Measurements from ENCODE around the gene ZNF804B. TPM values are rescaled to one million over a fixed set of nuclear protein-coding genes. Genes with fewer than 3 reads are reported as not detected.

ZNF804B gene
- total RNA-seq, 1 donor from 2014 or later, result not detected

DNA sequence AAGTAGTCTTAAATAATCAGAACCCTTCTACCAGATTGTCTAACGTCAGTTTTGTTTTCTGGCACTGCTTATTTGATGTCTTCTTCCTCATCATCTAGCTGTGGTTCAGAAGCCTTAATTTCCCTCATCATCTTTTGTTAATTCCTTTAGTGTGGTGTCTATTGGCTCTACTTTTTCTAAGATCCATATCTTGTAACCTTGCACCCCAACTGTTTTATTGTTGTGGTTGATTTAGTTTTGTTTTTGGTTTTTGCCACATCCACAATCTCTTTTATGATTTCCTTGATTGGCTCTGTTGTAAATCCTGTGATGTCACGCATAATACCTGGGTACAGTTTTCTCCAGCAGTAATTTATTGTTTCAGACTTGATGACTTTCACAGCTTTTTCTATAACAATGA lies 499.6 kb downstream of the ZNF804B start:
- H4K20me1 ChIP-seq (ENCODE audit: low read depth), result no peaks in the 10 kb centered on the region
- no peaks in the 10 kb centered on the region for H3K9me3 ChIP-seq (ENCODE audit: low read depth)
- DNase-seq (ENCODE audit: low spot score), result no peak
- H2AFZ ChIP-seq (replicated peaks), result no peak overlapping the region
- no peak overlapping the region for H3K4me3 ChIP-seq
- TF ChIP-seq EZH2 (IDR thresholded peaks at IDR 0.05) (no peak), EZH2phosphoT487 (IDR thresholded peaks at IDR 0.05) (no peak)
- TF ChIP-seq, protein P1, sequence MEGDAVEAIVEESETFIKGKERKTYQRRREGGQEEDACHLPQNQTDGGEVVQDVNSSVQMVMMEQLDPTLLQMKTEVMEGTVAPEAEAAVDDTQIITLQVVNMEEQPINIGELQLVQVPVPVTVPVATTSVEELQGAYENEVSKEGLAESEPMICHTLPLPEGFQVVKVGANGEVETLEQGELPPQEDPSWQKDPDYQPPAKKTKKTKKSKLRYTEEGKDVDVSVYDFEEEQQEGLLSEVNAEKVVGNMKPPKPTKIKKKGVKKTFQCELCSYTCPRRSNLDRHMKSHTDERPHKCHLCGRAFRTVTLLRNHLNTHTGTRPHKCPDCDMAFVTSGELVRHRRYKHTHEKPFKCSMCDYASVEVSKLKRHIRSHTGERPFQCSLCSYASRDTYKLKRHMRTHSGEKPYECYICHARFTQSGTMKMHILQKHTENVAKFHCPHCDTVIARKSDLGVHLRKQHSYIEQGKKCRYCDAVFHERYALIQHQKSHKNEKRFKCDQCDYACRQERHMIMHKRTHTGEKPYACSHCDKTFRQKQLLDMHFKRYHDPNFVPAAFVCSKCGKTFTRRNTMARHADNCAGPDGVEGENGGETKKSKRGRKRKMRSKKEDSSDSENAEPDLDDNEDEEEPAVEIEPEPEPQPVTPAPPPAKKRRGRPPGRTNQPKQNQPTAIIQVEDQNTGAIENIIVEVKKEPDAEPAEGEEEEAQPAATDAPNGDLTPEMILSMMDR (IDR thresholded peaks at IDR 0.05), result no peak
- no peak overlapping the region for H3K4me2 ChIP-seq
- no peaks in the 10 kb centered on the region for H3K4me1 Mint-ChIP-seq
- no peak overlapping the region for H3K9ac ChIP-seq
- no peak overlapping the region for H3K27ac ChIP-seq
- no peaks in the 10 kb centered on the region for H3K36me3 ChIP-seq
- no peaks in the 10 kb centered on the region for H3F3A ChIP-seq (ENCODE audit: low read depth)
- no peak overlapping the region for H3K4me3 Mint-ChIP-seq
- H3K27me3 Mint-ChIP-seq (ENCODE audit: insufficient read depth, low read depth), result no peaks in the 10 kb centered on the region
- H3K27me3 ChIP-seq, result no peaks in the 10 kb centered on the region
- H3K79me2 ChIP-seq (ENCODE audit: low read depth), result no peaks in the 10 kb centered on the region
- H3K4me1 ChIP-seq, result no peaks in the 10 kb centered on the region
- H3K27ac Mint-ChIP-seq, result no peak overlapping the region
- H3K36me3 Mint-ChIP-seq, result no peaks in the 10 kb centered on the region
- no peaks in the 10 kb centered on the region for H3K9me3 Mint-ChIP-seq

DNA sequence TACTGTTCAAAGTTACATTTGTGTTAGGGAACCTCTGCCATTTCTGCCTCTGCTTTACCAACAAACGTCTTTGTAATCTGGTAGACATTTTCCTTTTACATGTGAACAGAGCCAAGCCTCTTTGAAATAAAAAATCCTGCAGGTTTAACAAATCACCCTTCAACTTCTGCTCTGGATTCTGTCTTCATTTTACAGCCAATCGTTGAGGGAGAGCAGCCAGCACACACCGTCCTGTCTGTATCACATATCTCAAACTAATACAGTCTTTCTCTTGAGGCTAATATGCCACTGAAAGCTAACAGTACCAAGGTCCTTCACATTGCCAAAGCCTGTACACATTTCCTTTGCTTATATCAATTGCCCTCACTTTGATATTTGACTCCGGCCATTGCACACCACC lies 504.6 kb downstream of the ZNF804B start:
- Mint-ChIP-seq H3K9me3 (no peaks in the 10 kb centered on the region), H3K4me3 (no peak overlapping the region), H3K27me3 (ENCODE audit: insufficient read depth, low read depth) (no peaks in the 10 kb centered on the region), H3K27ac (no peak overlapping the region), H3K4me1 (no peaks in the 10 kb centered on the region), H3K36me3 (no peaks in the 10 kb centered on the region)
- Histone ChIP-seq H3K9ac (no peak overlapping the region), H3K9me3 (ENCODE audit: low read depth) (no peaks in the 10 kb centered on the region), H3K36me3 (no peaks in the 10 kb centered on the region), H3K4me2 (no peak overlapping the region), H3K4me3 (no peak overlapping the region), H3F3A (ENCODE audit: low read depth) (no peaks in the 10 kb centered on the region), H4K20me1 (ENCODE audit: low read depth) (no peaks in the 10 kb centered on the region), H3K27ac (no peak overlapping the region), H2AFZ (replicated peaks) (no peak overlapping the region), H3K4me1 (no peaks in the 10 kb centered on the region), H3K27me3 (no peaks in the 10 kb centered on the region), H3K79me2 (ENCODE audit: low read depth) (no peaks in the 10 kb centered on the region)
- no peak for TF ChIP-seq EZH2 (IDR thresholded peaks at IDR 0.05)
- TF ChIP-seq, protein P1 (IDR thresholded peaks at IDR 0.05), result no peak
- no peak for DNase-seq (ENCODE audit: low spot score)

DNA sequence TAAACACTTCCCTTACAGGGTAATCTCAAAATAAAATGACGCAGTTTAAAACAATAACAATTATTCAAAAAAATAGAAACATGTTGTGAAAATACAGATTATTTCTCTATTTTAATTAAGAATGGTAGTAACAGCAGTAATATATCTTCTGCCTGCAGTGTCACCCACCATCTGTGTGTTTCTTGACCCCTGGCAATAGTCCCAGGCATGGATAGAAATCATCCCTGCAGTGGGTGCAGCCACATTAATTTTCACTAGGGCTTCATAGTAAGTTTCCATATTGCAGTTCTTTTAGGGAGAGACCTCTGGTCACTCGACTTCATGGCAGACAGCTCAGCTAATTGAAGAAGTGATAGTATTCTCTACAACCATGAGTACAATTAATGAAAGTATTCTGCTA lies 506.1 kb downstream of the ZNF804B start:
- DNase-seq (ENCODE audit: low spot score), result no peak
- no peaks in the 10 kb centered on the region for H3K27me3 Mint-ChIP-seq (ENCODE audit: insufficient read depth, low read depth)
- H3K79me2 ChIP-seq (ENCODE audit: low read depth), result no peaks in the 10 kb centered on the region
- H3K36me3 ChIP-seq, result no peaks in the 10 kb centered on the region
- H3K9me3 ChIP-seq (ENCODE audit: low read depth), result no peaks in the 10 kb centered on the region
- H3K4me3 ChIP-seq, result no peak overlapping the region
- H3K27ac Mint-ChIP-seq, result no peak overlapping the region
- TF ChIP-seq EZH2 (IDR thresholded peaks at IDR 0.05) (no peak), EZH2phosphoT487 (IDR thresholded peaks at IDR 0.05) (no peak)
- TF ChIP-seq, protein P1 (IDR thresholded peaks at IDR 0.05), result no peak
- no peaks in the 10 kb centered on the region for H3K9me3 Mint-ChIP-seq
- H3K27me3 ChIP-seq, result no peaks in the 10 kb centered on the region
- no peak overlapping the region for H3K4me2 ChIP-seq
- H3K9ac ChIP-seq, result no peak overlapping the region
- H3K4me3 Mint-ChIP-seq, result no peak overlapping the region
- H3K4me1 Mint-ChIP-seq, result no peaks in the 10 kb centered on the region
- H3K27ac ChIP-seq, result no peak overlapping the region
- H3K36me3 Mint-ChIP-seq, result no peaks in the 10 kb centered on the region
- no peaks in the 10 kb centered on the region for H3K4me1 ChIP-seq
- no peaks in the 10 kb centered on the region for H3F3A ChIP-seq (ENCODE audit: low read depth)
- H4K20me1 ChIP-seq (ENCODE audit: low read depth), result no peaks in the 10 kb centered on the region
- no peak overlapping the region for H2AFZ ChIP-seq (replicated peaks)

DNA sequence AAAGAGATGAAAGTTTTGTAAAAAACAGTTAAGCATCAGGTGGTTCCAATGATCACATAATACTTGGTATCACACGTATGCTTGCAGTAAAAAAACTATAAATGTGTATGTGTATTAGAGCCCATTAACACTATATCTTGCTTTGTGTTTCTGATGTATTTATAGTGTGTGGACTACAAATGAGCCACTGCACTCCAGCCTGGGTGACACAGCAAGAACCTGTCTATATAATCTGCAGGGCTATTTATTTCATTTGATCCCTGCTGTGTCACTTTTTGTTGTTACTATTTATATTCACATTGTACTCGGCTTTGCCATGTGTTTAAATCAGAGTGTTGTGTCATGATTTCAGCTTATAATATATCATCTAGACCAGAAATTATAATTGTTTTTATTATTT lies 523.8 kb downstream of the ZNF804B start:
- H3K79me2 ChIP-seq (ENCODE audit: low read depth), result no peaks in the 10 kb centered on the region
- no peaks in the 10 kb centered on the region for H3K27me3 ChIP-seq
- no peak overlapping the region for H3K9ac ChIP-seq
- no peaks in the 10 kb centered on the region for H4K20me1 ChIP-seq (ENCODE audit: low read depth)
- no peaks in the 10 kb centered on the region for H3K36me3 ChIP-seq
- H3K4me3 Mint-ChIP-seq, result no peak overlapping the region
- H3K9me3 ChIP-seq (ENCODE audit: low read depth), result no peaks in the 10 kb centered on the region
- no peak overlapping the region for H3K4me3 ChIP-seq
- TF ChIP-seq EZH2phosphoT487 (IDR thresholded peaks at IDR 0.05), result no peak
- no peak overlapping the region for H3K27ac ChIP-seq
- H3K36me3 Mint-ChIP-seq, result no peaks in the 10 kb centered on the region
- H3K9me3 Mint-ChIP-seq, result peaks cover 2% of the 10 kb centered on the region
- H2AFZ ChIP-seq (replicated peaks), result no peak overlapping the region
- H3F3A ChIP-seq (ENCODE audit: low read depth), result no peaks in the 10 kb centered on the region
- no peaks in the 10 kb centered on the region for H3K4me1 Mint-ChIP-seq
- no peak overlapping the region for H3K4me2 ChIP-seq
- no peak for DNase-seq (ENCODE audit: low spot score)
- H3K27ac Mint-ChIP-seq, result no peak overlapping the region
- H3K4me1 ChIP-seq, result no peaks in the 10 kb centered on the region
- H3K27me3 Mint-ChIP-seq (ENCODE audit: insufficient read depth, low read depth), result no peaks in the 10 kb centered on the region

All from neural progenitor cell (in vitro differentiated cells).